GM08714 (cell line): ENCODE measurements around the gene ING5.

ENCODE experiments used
- H3K4me3 ChIP-seq: fragments of 200-500 bp; sonication (Bioruptor generic); 2 replicates; pipeline ENCODE4 v1.5.1; 2014; ENCODE audit warnings: mild to moderate bottlenecking, low read length, inconsistent platforms
- ZNF274 ChIP-seq: IDR thresholded peaks from 2 replicates; pipeline ENCODE4 v1.6.1; 2012; ENCODE audit warnings: mild to moderate bottlenecking, low read depth, low read length

The ING5 gene

GRCh38 chr2:241763551-241764274 is 61.9 kb downstream of the ING5 start:
- TF ChIP-seq ZNF274: no peak
- no peak overlapping the region for H3K4me3 ChIP-seq

GRCh38 chr2:241764275-241765241 is 62.7 kb downstream of the ING5 start:
- H3K4me3 ChIP-seq: no peak overlapping the region
- TF ChIP-seq ZNF274: no peak

- TF ChIP-seq ZNF274: no peak
Observed at GRCh38 chr2:241767464-241768250, 65.8 kb downstream of the ING5 start.

DNA sequence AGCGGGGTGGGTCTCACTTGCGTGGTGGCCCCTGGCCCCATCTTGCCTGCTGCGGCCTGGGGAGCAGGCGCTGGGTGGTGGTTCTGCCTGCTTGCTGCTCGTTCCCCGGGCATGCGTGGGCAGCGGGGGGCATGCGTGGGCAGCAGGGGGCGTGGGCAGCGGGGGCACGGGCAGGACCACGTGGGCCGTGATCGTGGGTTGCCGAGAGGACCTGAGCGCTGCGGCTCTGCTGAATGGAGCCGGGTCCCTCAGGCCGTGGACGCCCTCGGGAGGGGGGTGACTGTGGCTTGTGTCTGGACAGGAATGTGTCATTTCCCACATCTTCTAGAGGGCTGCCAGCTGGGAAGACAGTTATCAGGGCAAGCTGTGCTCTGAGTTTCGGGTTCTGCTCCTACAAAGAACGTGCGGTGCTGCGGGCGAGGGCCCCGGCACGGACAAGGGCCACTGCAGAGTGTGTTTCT is 66.4 kb downstream of the ING5 start:
- TF ChIP-seq ZNF274: no peak
- no peak overlapping the region for H3K4me3 ChIP-seq

More at GRCh38 chr2:241767464-241768250, 65.8 kb downstream of the ING5 start:
- no peak overlapping the region for H3K4me3 ChIP-seq

GRCh38 chr2:241768850-241769249 is 67.0 kb downstream of the ING5 start:
- TF ChIP-seq ZNF274: no peak
- no peak overlapping the region for H3K4me3 ChIP-seq

GRCh38 chr2:241769819-241770184 is 68.0 kb downstream of the ING5 start:
- TF ChIP-seq ZNF274: no peak
- no peak overlapping the region for H3K4me3 ChIP-seq

- TF ChIP-seq ZNF274: no peak
- H3K4me3 ChIP-seq: no peak overlapping the region
Observed at GRCh38 chr2:241770185-241770935, 68.5 kb downstream of the ING5 start.

DNA sequence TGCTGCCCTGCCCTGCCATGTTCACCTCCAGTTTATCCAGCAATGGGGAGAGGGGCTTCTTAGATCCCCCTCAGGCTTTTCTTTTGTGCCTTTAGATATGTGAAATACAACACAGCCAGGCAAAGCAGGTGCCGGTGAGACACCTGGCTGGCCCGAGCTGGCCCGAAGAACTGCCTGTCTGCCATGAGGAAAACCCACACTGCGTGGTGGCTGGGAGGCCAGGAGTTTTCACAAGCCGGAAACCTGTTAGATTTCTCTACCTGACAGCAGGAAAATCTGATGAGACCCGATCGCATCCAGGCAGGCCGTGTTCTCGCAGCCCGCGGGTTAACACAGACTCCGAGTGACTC is 69.1 kb downstream of the ING5 start:
- TF ChIP-seq ZNF274: no peak
- no peak overlapping the region for H3K4me3 ChIP-seq

- peak overlapping the region; percentile 12; the same call in 1 of the 2 replicates for H3K4me3 ChIP-seq
- TF ChIP-seq ZNF274: no peak
Observed at GRCh38 chr2:241771286-241772062, 69.6 kb downstream of the ING5 start.

GRCh38 chr2:241772063-241772499 is 70.2 kb downstream of the ING5 start:
- peak overlapping the region; percentile 12; the same call in 1 of the 2 replicates for H3K4me3 ChIP-seq
- no peak for TF ChIP-seq ZNF274

GRCh38 chr2:241773511-241774418 is 71.9 kb downstream of the ING5 start:
- H3K4me3 ChIP-seq: no peak overlapping the region
- TF ChIP-seq ZNF274: no peak
